ENCODE data around the gene NPW.

- TF ChIP-seq POLR2A (IDR thresholded peaks at IDR 0.05) (no peak), CTCF (IDR thresholded peaks at IDR 0.05) (no peak)
Observed at GRCh38 chr16:1976951-1977874, 42.4 kb upstream of the NPW start.

All from esophagus squamous epithelium (tissue), 4 donors.